H7 (cell line): Measurements from ENCODE around the gene ATG2B. TPM values are rescaled to one million over a fixed set of nuclear protein-coding genes. Genes with fewer than 3 reads are reported as not detected.
A peak's percentile ranks its signal among the peaks of the same experiment; 100 is the strongest.
"Not testable (repeated sequence)": the region's sequence is repeated elsewhere in the genome, so short reads cannot be mapped to it uniquely, and the experiment has no call there.

ENCODE experiments used
- DNase-seq: peaks from one replicate; pipeline ENCODE4 v3.0.0; 2012
- H3K27me3 ChIP-seq: 2 replicates; pipeline ENCODE4 v1.6.0; 2011; ENCODE audit warnings: mild to moderate bottlenecking, low read length; ENCODE audit not compliant: control insufficient read depth, insufficient read depth
- H3K36me3 ChIP-seq: replicated peaks from 2 replicates; pipeline ENCODE4 v1.5.1; 2011; ENCODE audit warnings: low read length; ENCODE audit not compliant: control insufficient read depth, insufficient read depth
- H3K4me3 ChIP-seq: 2 replicates; pipeline ENCODE4 v1.5.1; 2011; ENCODE audit warnings: low read depth, mild to moderate bottlenecking, control low read depth, low read length, moderate library complexity; ENCODE audit not compliant: insufficient read depth
- total RNA-seq: library from RNA; depleted of rRNA; stranded (reverse); fragments of >200 nt; shearing (Covaris generic); gene quantifications from 2 replicates; pipeline ENCODE4 v1.2.3, GENCODE V29; 2014

ATG2B gene
- total RNA-seq, 1 experiment from 2014 or later = 7.1 TPM

GRCh38 chr14:96362071-96362964 is 823 bp downstream of the ATG2B start:
- peak overlapping the region; percentile 86 for H3K4me3 ChIP-seq
- DNase-seq = peak; percentile 9
- H3K27me3 ChIP-seq = no peaks in the 10 kb centered on the region
- H3K36me3 ChIP-seq = no peaks in the 10 kb centered on the region

GRCh38 chr14:96359959-96360358 is 3.2 kb downstream of the ATG2B start:
- no peaks in the 10 kb centered on the region for H3K36me3 ChIP-seq
- H3K27me3 ChIP-seq = no peaks in the 10 kb centered on the region
- no peak overlapping the region for H3K4me3 ChIP-seq
- DNase-seq = no peak

- no peak for DNase-seq
- H3K27me3 ChIP-seq = no peaks in the 10 kb centered on the region
- H3K4me3 ChIP-seq = no peak overlapping the region
- H3K36me3 ChIP-seq = no peaks in the 10 kb centered on the region
These were observed 5.9 kb downstream of the ATG2B start for GRCh38 chr14:96357216-96357615.

- no peak overlapping the region for H3K4me3 ChIP-seq
- no peaks in the 10 kb centered on the region for H3K36me3 ChIP-seq
- no peaks in the 10 kb centered on the region for H3K27me3 ChIP-seq
- no peak for DNase-seq
These were observed 8.9 kb downstream of the ATG2B start for GRCh38 chr14:96354246-96354645.

- H3K36me3 ChIP-seq = no peaks in the 10 kb centered on the region
- no peaks in the 10 kb centered on the region for H3K27me3 ChIP-seq
- H3K4me3 ChIP-seq = no peak overlapping the region
- DNase-seq = no peak
These were observed 10.4 kb downstream of the ATG2B start for GRCh38 chr14:96352708-96353107.

- H3K4me3 ChIP-seq = no peak overlapping the region
- DNase-seq = no peak
These were observed 11.2 kb downstream of the ATG2B start for GRCh38 chr14:96351986-96352385.

GRCh38 chr14:96349286-96350075 is 13.7 kb downstream of the ATG2B start:
- Histone ChIP-seq H3K4me3 (no peak overlapping the region), H3K36me3 (no peaks in the 10 kb centered on the region), H3K27me3 (no peaks in the 10 kb centered on the region)
- DNase-seq = no peak

More at GRCh38 chr14:96351986-96352385, 11.2 kb downstream of the ATG2B start:
- Histone ChIP-seq H3K27me3 (no peaks in the 10 kb centered on the region), H3K36me3 (no peaks in the 10 kb centered on the region)

- DNase-seq, H3K36me3 ChIP-seq: not testable (repeated sequence)
These were observed 15.2 kb downstream of the ATG2B start for GRCh38 chr14:96347957-96348356.

GRCh38 chr14:96345669-96346068 is 17.5 kb downstream of the ATG2B start:
- DNase-seq = no peak

More at GRCh38 chr14:96347957-96348356, 15.2 kb downstream of the ATG2B start:
- H3K27me3 ChIP-seq, H3K4me3 ChIP-seq: not testable (repeated sequence)

GRCh38 chr14:96341323-96341722 is 21.8 kb downstream of the ATG2B start:
- no peaks in the 10 kb centered on the region; the same call in none of the 2 replicates for H3K36me3 ChIP-seq
- H3K4me3 ChIP-seq = no peak overlapping the region

More at GRCh38 chr14:96345669-96346068, 17.5 kb downstream of the ATG2B start:
- H3K36me3 ChIP-seq = no peaks in the 10 kb centered on the region; the same call in none of the 2 replicates
- H3K27me3 ChIP-seq = no peaks in the 10 kb centered on the region
- no peak overlapping the region for H3K4me3 ChIP-seq

GRCh38 chr14:96338551-96338950 is 24.6 kb downstream of the ATG2B start:
- H3K27me3 ChIP-seq = no peaks in the 10 kb centered on the region
- DNase-seq = no peak
- no peaks in the 10 kb centered on the region; the same call in none of the 2 replicates for H3K36me3 ChIP-seq
- H3K4me3 ChIP-seq = no peak overlapping the region

More at GRCh38 chr14:96341323-96341722, 21.8 kb downstream of the ATG2B start:
- no peak for DNase-seq
- H3K27me3 ChIP-seq = no peaks in the 10 kb centered on the region

- H3K36me3 ChIP-seq = peaks cover 1% of the 10 kb centered on the region
These were observed 38.9 kb downstream of the ATG2B start for GRCh38 chr14:96324219-96324618.

GRCh38 chr14:96320605-96321004 is 42.5 kb downstream of the ATG2B start:
- H3K27me3 ChIP-seq = no peaks in the 10 kb centered on the region
- H3K36me3 ChIP-seq = peaks cover 4% of the 10 kb centered on the region
- H3K4me3 ChIP-seq = no peak overlapping the region
- DNase-seq = no peak

More at GRCh38 chr14:96324219-96324618, 38.9 kb downstream of the ATG2B start:
- no peak for DNase-seq
- H3K4me3 ChIP-seq = no peak overlapping the region
- H3K27me3 ChIP-seq = no peaks in the 10 kb centered on the region

- Histone ChIP-seq H3K27me3 (no peaks in the 10 kb centered on the region), H3K36me3 (peaks cover 4% of the 10 kb centered on the region), H3K4me3 (no peak overlapping the region)
- DNase-seq = no peak
These were observed 44.3 kb downstream of the ATG2B start for GRCh38 chr14:96318836-96319235.
